AG09309 (cell line): ENCODE results near the gene ANKS3.

Experiments
- DNase-seq: peaks from one replicate; pipeline ENCODE4 v3.0.0-alpha.2; 2010; ENCODE audit warnings: low read depth
- H3K4me3 ChIP-seq: 2 replicates; pipeline ENCODE4 v1.5.1; 2011; ENCODE audit warnings: mild to moderate bottlenecking, low read depth, low read length, moderate library complexity; ENCODE audit not compliant: control insufficient read depth
- CTCF ChIP-seq: IDR thresholded peaks from 2 replicates; pipeline ENCODE4 v1.5.1; 2011; ENCODE audit warnings: mild to moderate bottlenecking, low read depth, low read length, inconsistent platforms; ENCODE audit not compliant: insufficient read depth, control insufficient read depth; ENCODE audit errors: missing control alignments

Gene ANKS3

GRCh38 chr16:4682084-4682591, 51.9 kb downstream of the ANKS3 start:
- no peak for TF ChIP-seq CTCF
- no peak for DNase-seq
- H3K4me3 ChIP-seq = no peak overlapping the region

GRCh38 chr16:4681471-4682083, 52.5 kb downstream of the ANKS3 start:
- DNase-seq = no peak

GRCh38 chr16:4680673-4681470, 53.2 kb downstream of the ANKS3 start:
- no peak overlapping the region for H3K4me3 ChIP-seq
- no peak for DNase-seq
- TF ChIP-seq CTCF = no peak

More at GRCh38 chr16:4681471-4682083, 52.5 kb downstream of the ANKS3 start:
- no peak overlapping the region for H3K4me3 ChIP-seq
- no peak for TF ChIP-seq CTCF

GRCh38 chr16:4679850-4680636, 54.0 kb downstream of the ANKS3 start:
- no peak for DNase-seq
- TF ChIP-seq CTCF = no peak
- no peak overlapping the region for H3K4me3 ChIP-seq

GRCh38 chr16:4679156-4679849, 54.8 kb downstream of the ANKS3 start:
- no peak for DNase-seq
- TF ChIP-seq CTCF = no peak
- H3K4me3 ChIP-seq = no peak overlapping the region

GRCh38 chr16:4678596-4678995, 55.5 kb downstream of the ANKS3 start:
- H3K4me3 ChIP-seq = no peak overlapping the region
- DNase-seq = no peak
- TF ChIP-seq CTCF = no peak
